Pancreas (tissue), 10 donors: ENCODE measurements around the gene FGF12. TPM values are rescaled to one million over a fixed set of nuclear protein-coding genes. Genes with fewer than 3 reads are reported as not detected.

Experiments used
- ATAC-seq, 4 donors: fragments of 200-7000 bp; cut with Tn5 transposase; one replicate each; pipeline versions ENCODE4 v1.8.0 to v1.9.1; 2020; ENCODE audit warnings: mild to moderate bottlenecking in 4 of 4, moderate library complexity in 4 of 4
- DNase-seq, 6 donors: peaks; one replicate each; pipeline ENCODE4 v3.0.0-alpha.2; 2020
- FAIRE-seq: peaks from 2 replicates; lab custom pipeline; 2012; peaks lifted over from hg19 to GRCh38; lab: Jason Lieb, UNC
- H3K27ac ChIP-seq, 4 donors: fragments of 200-600 bp; sonication (generic); 1 replicate in 3 of 4; 2 replicates in 1 of 4; pipeline versions ENCODE4 v1.5.0 to v1.8.0; 2020
- H3K27me3 ChIP-seq, 4 donors: fragments of 200-600 bp; one replicate each; pipeline ENCODE4 v1.8.0; 2021
- H3K36me3 ChIP-seq, 3 donors: fragments of 200-600 bp; sonication (generic) in 1 of 3; one replicate each; pipeline versions ENCODE4 v1.5.0 to v1.8.0; 2020 to 2021
- H3K4me1 ChIP-seq, 3 donors: fragments of 200-600 bp; one replicate each; pipeline ENCODE4 v1.8.0; 2021
- H3K4me3 ChIP-seq, 4 donors: fragments of 200-600 bp; sonication (generic) in 2 of 4; one replicate each; pipeline versions ENCODE4 v1.5.0 to v1.8.0; 2020 to 2021
- H3K9me3 ChIP-seq, 4 donors: fragments of 200-600 bp; one replicate each; pipeline ENCODE4 v1.8.0; 2021
- WGBS, 2 donors: extraction: QIAGEN DNeasy Blood & Tissue Kit; methylation state at CpG; one replicate each; pipeline ENCODE4 v1.1.7; 2013; 5-methylcytosine and 5-hydroxymethylcytosine counted together
- intact Hi-C, 3 donors: fragments of 100-400 bp; cut with DNase I; formaldehyde crosslinking; loops; one replicate each; pipeline versions ENCODE4 v1.11.1 to v1.14.2; 2022
- polyA plus RNA-seq, 2 donors: library from polyadenylated mRNA; stranded (reverse); fragments of 200-250 nt; gene quantifications; one replicate each; pipeline ENCODE4 v1.2.3, GENCODE V29; 2013
- total RNA-seq, 6 donors: library from RNA; stranded (reverse); fragmentation: NEBNext Ultra II Directional in 4 of 6; extraction: Animal tissue kit (Norgen Biotek cat#: 25700) in 4 of 6; gene quantifications; one replicate each; pipeline versions ENCODE4 v1.2.1 to v1.2.4, GENCODE V29; 2021 to 2023
- TF ChIP-seq, protein P1 (sequence below), 4 donors: fragments of 200-600 bp; sonication (generic) in 3 of 4; IDR thresholded peaks; one replicate each; pipeline versions ENCODE4 v1.5.0 to v1.8.0; 2021; ENCODE audit warnings: antibody characterized with exemption in 4 of 4
- donor health status: healthy with polysubstance abuse.
- donor health status: DM: no; HTN: no; CAD: no; lungs with moderate emphysema.
- donor health status: DM: no; HTN: no; CAD: no.
- donor health status: control.
- donor health status: control.
- donor health status: Bipolar disorder and iron deficiency.
- donor health status: DM: yes; HTN: yes; CAD: no.
- donor health status: DM: no; HTN: no; CAD: no.
- donor health status: DM: no; HTN: no; CAD: no.
- donor health status: DM: yes; HTN: yes; CAD: no.

FGF12 gene
- total and polyA plus RNA-seq, 8 donors, result 3.6 to 8.6 (median 6.4) TPM

DNA sequence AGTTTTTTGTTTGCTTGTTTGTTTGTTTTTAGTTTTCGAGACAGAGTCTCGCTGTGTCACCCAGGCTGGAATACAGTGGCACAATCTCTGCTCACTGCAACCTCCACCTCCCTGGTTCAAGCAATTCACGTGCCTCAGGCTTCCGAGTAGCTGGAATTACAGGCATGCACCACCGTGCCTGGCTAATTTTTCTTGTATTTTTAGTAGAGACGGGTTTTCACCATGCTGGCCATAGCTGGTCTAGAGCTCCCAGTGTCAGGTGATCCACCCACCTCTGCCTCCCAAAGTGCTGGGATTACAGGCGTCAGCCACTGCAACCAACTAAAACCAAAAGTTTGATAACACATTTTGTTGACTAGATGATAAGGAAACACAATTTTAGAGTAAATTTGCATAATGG lies 372.7 kb downstream of the FGF12 start:
- H3K4me1 ChIP-seq, result no peaks in the 10 kb centered on the region
- no peak overlapping the region for H3K4me3 ChIP-seq
- H3K27ac ChIP-seq, result no peak overlapping the region
- FAIRE-seq, result no peak
- no peaks in the 10 kb centered on the region for H3K9me3 ChIP-seq
- intact Hi-C loops, result no loop called here
- WGBS, 2 donors, result 74 to 77% methylated on average over 7 of the region's 7 CpGs
- no peaks in the 10 kb centered on the region for H3K36me3 ChIP-seq
- no peaks in the 10 kb centered on the region for H3K27me3 ChIP-seq
- ATAC-seq, result no peak
- DNase-seq, result no peak
- TF ChIP-seq, protein P1, sequence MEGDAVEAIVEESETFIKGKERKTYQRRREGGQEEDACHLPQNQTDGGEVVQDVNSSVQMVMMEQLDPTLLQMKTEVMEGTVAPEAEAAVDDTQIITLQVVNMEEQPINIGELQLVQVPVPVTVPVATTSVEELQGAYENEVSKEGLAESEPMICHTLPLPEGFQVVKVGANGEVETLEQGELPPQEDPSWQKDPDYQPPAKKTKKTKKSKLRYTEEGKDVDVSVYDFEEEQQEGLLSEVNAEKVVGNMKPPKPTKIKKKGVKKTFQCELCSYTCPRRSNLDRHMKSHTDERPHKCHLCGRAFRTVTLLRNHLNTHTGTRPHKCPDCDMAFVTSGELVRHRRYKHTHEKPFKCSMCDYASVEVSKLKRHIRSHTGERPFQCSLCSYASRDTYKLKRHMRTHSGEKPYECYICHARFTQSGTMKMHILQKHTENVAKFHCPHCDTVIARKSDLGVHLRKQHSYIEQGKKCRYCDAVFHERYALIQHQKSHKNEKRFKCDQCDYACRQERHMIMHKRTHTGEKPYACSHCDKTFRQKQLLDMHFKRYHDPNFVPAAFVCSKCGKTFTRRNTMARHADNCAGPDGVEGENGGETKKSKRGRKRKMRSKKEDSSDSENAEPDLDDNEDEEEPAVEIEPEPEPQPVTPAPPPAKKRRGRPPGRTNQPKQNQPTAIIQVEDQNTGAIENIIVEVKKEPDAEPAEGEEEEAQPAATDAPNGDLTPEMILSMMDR (IDR thresholded peaks at IDR 0.05), result no peak

DNA sequence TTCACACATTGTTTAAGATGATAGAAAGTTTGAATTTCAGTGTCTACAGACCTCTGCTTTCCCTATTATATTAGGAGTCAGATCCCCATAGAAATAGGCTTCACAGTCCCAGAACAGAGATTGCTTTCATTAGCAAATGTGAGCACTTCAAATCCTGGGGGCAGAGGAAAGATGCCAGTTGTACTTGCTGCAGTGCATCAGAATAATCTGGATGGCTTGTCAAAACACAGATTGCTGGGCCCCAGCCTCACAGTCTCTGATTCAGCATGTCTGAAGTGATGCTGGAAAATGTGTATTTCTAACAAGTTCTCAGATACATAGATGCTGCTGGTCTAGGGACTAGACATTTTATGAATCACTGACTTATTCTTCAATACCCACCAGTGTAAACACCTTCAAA lies 375.2 kb downstream of the FGF12 start:
- intact Hi-C loops, result no loop called here
- DNase-seq (no peak), ATAC-seq (no peak)

DNA sequence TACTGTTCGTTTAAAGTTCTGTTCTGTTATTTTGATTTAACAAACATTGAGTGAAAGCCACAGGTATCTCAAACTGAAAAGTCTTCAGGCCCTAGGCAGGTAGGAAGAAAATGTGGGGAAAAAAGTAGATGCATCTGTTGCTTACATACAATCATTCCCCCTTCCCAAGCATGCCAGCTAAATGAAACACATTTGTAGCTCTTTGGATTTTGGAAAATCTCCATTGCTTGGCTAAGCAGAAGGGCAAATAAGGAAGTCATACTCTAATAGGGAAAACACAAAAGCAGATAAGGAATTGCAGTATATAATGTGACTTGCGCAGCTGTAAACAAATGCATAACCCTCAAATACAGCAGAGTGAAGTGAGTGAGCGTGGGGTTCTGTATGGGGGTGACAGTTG lies 375.9 kb downstream of the FGF12 start:
- Histone ChIP-seq H3K9me3 (no peaks in the 10 kb centered on the region), H3K27me3 (no peaks in the 10 kb centered on the region), H3K36me3 (no peaks in the 10 kb centered on the region), H3K27ac (no peak overlapping the region), H3K4me1 (no peaks in the 10 kb centered on the region), H3K4me3 (no peak overlapping the region)
- FAIRE-seq, result no peak
- WGBS, 2 donors, result 90 to 92% methylated on average over 3 of the region's 3 CpGs
- no peak for DNase-seq
- no peak for ATAC-seq
- intact Hi-C loops, result no loop called here
- TF ChIP-seq, protein P1 (IDR thresholded peaks at IDR 0.05), result no peak

More for the DNA sequence above, 375.2 kb downstream of the FGF12 start:
- no peak for FAIRE-seq
- TF ChIP-seq, protein P1 (IDR thresholded peaks at IDR 0.05), result no peak
- Histone ChIP-seq H3K27me3 (no peaks in the 10 kb centered on the region), H3K4me1 (no peaks in the 10 kb centered on the region), H3K4me3 (no peak overlapping the region), H3K36me3 (no peaks in the 10 kb centered on the region), H3K9me3 (no peaks in the 10 kb centered on the region), H3K27ac (no peak overlapping the region)

DNA sequence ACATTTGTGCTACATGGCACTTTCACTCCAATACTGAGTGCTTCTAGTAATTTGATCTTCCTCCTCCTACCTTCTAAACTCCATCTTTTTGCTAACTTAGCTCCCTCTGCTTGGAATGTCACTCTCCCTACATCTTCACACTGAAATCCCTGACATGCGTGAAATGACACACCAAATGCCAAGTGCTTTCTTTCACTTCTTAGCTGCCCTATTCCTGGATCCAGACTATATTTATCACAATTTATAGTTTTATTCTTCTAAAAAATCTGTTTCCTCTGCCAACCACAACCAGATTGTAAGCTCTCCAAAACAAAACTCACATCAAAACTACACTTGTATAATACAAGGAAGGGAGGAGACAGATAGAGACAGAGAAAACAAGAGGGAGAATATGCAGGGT lies 387.3 kb downstream of the FGF12 start:
- Histone ChIP-seq H3K36me3 (no peaks in the 10 kb centered on the region), H3K27ac (no peak overlapping the region), H3K27me3 (no peaks in the 10 kb centered on the region), H3K4me3 (no peak overlapping the region), H3K9me3 (no peaks in the 10 kb centered on the region), H3K4me1 (no peaks in the 10 kb centered on the region)
- no peak for FAIRE-seq
- TF ChIP-seq, protein P1 (IDR thresholded peaks at IDR 0.05), result no peak
- no peak for DNase-seq
- whole genome bisulfite sequencing, 2 donors, result 95 to 100% methylated on average over 1 of the region's 1 CpG
- no peak for ATAC-seq
- intact Hi-C loops, result no loop called here

DNA sequence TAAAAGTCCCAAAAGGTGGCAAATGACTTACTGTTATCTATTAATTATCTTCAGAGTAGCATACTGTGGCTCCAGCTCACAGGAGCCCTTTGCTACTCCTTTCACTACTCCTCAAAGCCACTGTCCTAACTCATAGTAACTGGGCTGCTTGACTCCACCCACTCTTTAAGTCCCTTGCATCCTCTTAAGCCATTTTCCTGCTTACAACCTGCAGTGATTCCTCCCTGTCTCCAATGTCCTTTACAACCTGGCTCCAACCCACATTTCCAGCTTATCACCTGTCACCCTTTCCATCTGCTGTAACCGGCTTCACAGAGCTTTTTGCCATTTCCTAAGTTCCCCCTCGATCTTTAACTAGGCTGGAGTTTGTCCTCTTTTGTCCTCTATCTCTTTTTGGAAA lies 388.1 kb downstream of the FGF12 start:
- no peak for ATAC-seq
- no peak for FAIRE-seq
- 60 to 66% methylated on average over 2 of the region's 2 CpGs for WGBS, 2 donors
- Histone ChIP-seq H3K27me3 (no peaks in the 10 kb centered on the region), H3K36me3 (no peaks in the 10 kb centered on the region), H3K4me3 (no peak overlapping the region), H3K4me1 (no peaks in the 10 kb centered on the region), H3K27ac (no peak overlapping the region), H3K9me3 (no peaks in the 10 kb centered on the region)
- TF ChIP-seq, protein P1 (IDR thresholded peaks at IDR 0.05), result no peak
- DNase-seq, result no peak
- intact Hi-C loops, result no loop called here
